ENCODE results near the gene ZFP64.

- no peak for TF ChIP-seq CTCF (IDR thresholded peaks at IDR 0.05; ENCODE audit: extremely low read depth in 1 of 2, insufficient read depth in 1 of 2, low read depth in 1 of 2, low read length in 2 of 2)
- no peak for TF ChIP-seq EZH2 (IDR thresholded peaks at IDR 0.05; ENCODE audit: borderline replicate concordance, low read depth, low read length, severe bottlenecking)
- no peak for TF ChIP-seq GATA2 (IDR thresholded peaks at IDR 0.05; ENCODE audit: insufficient read depth, insufficient read length, low read depth, low read length)
- TF ChIP-seq POLR2A (IDR thresholded peaks at IDR 0.05; ENCODE audit: low read depth, low read length): no peak
Measured at GRCh38 chr20:52181766-52182165, 9.8 kb downstream of the ZFP64 start.
